ENCODE measurements around the gene AEBP2.

Gene AEBP2

GRCh38 chr12:19530637-19531023 is 91.3 kb downstream of the AEBP2 start:
- Histone ChIP-seq H3K9me3 (ENCODE audit: insufficient read depth, low read length) (no peaks in the 10 kb centered on the region), H3K27ac (ENCODE audit: low read length) (no peak overlapping the region), H3K4me1 (ENCODE audit: low read length) (no peaks in the 10 kb centered on the region), H3K4me2 (ENCODE audit: low read length) (no peak overlapping the region), H3K27me3 (ENCODE audit: low read depth, low read length) (no peaks in the 10 kb centered on the region), H2AFZ (ENCODE audit: low read depth, low read length) (no peak overlapping the region), H3K36me3 (replicated peaks; ENCODE audit: low read depth, low read length) (peaks cover 5% of the 10 kb centered on the region), H3K9ac (ENCODE audit: low read length) (no peak overlapping the region), H3K4me3 (ENCODE audit: low read length) (no peak overlapping the region), H4K20me1 (ENCODE audit: insufficient read depth, low read length) (no peaks in the 10 kb centered on the region), H3K79me2 (ENCODE audit: low read length) (no peaks in the 10 kb centered on the region)
- no peak for TF ChIP-seq CTCF (IDR thresholded peaks at IDR 0.05; ENCODE audit: low read depth, low read length)
- no peak for TF ChIP-seq EZH2phosphoT487 (IDR thresholded peaks at IDR 0.05; ENCODE audit: low read depth)

GRCh38 chr12:19533567-19533966 is 94.3 kb downstream of the AEBP2 start:
- no peak overlapping the region for H3K27ac ChIP-seq (ENCODE audit: low read length)
- H3K9me3 ChIP-seq (ENCODE audit: insufficient read depth, low read length), result no peaks in the 10 kb centered on the region
- no peaks in the 10 kb centered on the region for H3K27me3 ChIP-seq (ENCODE audit: low read depth, low read length)
- H3K9ac ChIP-seq (ENCODE audit: low read length), result no peak overlapping the region
- H3K4me1 ChIP-seq (ENCODE audit: low read length), result no peaks in the 10 kb centered on the region
- no peaks in the 10 kb centered on the region for H4K20me1 ChIP-seq (ENCODE audit: insufficient read depth, low read length)
- no peak overlapping the region for H3K4me3 ChIP-seq (ENCODE audit: low read length)
- TF ChIP-seq CTCF (IDR thresholded peaks at IDR 0.05; ENCODE audit: low read depth, low read length) (no peak), EZH2phosphoT487 (IDR thresholded peaks at IDR 0.05; ENCODE audit: low read depth) (no peak)
- no peaks in the 10 kb centered on the region for H3K79me2 ChIP-seq (ENCODE audit: low read length)
- H3K4me2 ChIP-seq (ENCODE audit: low read length), result no peak overlapping the region
- no peak overlapping the region for H2AFZ ChIP-seq (ENCODE audit: low read depth, low read length)
- peaks cover 9% of the 10 kb centered on the region for H3K36me3 ChIP-seq (replicated peaks; ENCODE audit: low read depth, low read length)

GRCh38 chr12:19539071-19539470 is 99.8 kb downstream of the AEBP2 start:
- H3K4me1 ChIP-seq (ENCODE audit: low read length), result no peaks in the 10 kb centered on the region
- no peak overlapping the region for H3K9ac ChIP-seq (ENCODE audit: low read length)
- H3K36me3 ChIP-seq (replicated peaks; ENCODE audit: low read depth, low read length), result peaks cover 9% of the 10 kb centered on the region
- no peaks in the 10 kb centered on the region for H3K27me3 ChIP-seq (ENCODE audit: low read depth, low read length)
- H3K27ac ChIP-seq (ENCODE audit: low read length), result no peak overlapping the region
- TF ChIP-seq CTCF (IDR thresholded peaks at IDR 0.05; ENCODE audit: low read depth, low read length), result no peak
- no peaks in the 10 kb centered on the region for H3K9me3 ChIP-seq (ENCODE audit: insufficient read depth, low read length)
- no peaks in the 10 kb centered on the region for H4K20me1 ChIP-seq (ENCODE audit: insufficient read depth, low read length)
- H3K4me3 ChIP-seq (ENCODE audit: low read length), result no peak overlapping the region
- no peak overlapping the region for H2AFZ ChIP-seq (ENCODE audit: low read depth, low read length)
- H3K79me2 ChIP-seq (ENCODE audit: low read length), result no peaks in the 10 kb centered on the region
- H3K4me2 ChIP-seq (ENCODE audit: low read length), result no peak overlapping the region

- Histone ChIP-seq H3K4me1 (ENCODE audit: low read length) (no peaks in the 10 kb centered on the region), H3K36me3 (replicated peaks; ENCODE audit: low read depth, low read length) (peaks cover 9% of the 10 kb centered on the region), H2AFZ (ENCODE audit: low read depth, low read length) (no peak overlapping the region), H3K4me3 (ENCODE audit: low read length) (no peak overlapping the region), H3K9ac (ENCODE audit: low read length) (no peak overlapping the region), H4K20me1 (ENCODE audit: insufficient read depth, low read length) (no peaks in the 10 kb centered on the region), H3K79me2 (ENCODE audit: low read length) (no peaks in the 10 kb centered on the region), H3K4me2 (ENCODE audit: low read length) (no peak overlapping the region), H3K27me3 (ENCODE audit: low read depth, low read length) (no peaks in the 10 kb centered on the region), H3K27ac (ENCODE audit: low read length) (no peak overlapping the region), H3K9me3 (ENCODE audit: insufficient read depth, low read length) (no peaks in the 10 kb centered on the region)
- TF ChIP-seq EZH2phosphoT487 (IDR thresholded peaks at IDR 0.05; ENCODE audit: low read depth), result no peak
- TF ChIP-seq CTCF (IDR thresholded peaks at IDR 0.05; ENCODE audit: low read depth, low read length), result no peak
Observed at GRCh38 chr12:19539836-19540235, 100.5 kb downstream of the AEBP2 start.

Measured in OCI-LY3 (cell line).